HG03045 (cell line): ENCODE measurements around the gene CYP27B1.

Source experiments
- ATAC-seq: cut with Tn5 transposase; IDR thresholded peaks from one replicate; pipeline ENCODE4 v1.9.1; 2021; ENCODE audit warnings: mild to moderate bottlenecking, moderate library complexity; ENCODE audit not compliant: unreplicated experiment

The CYP27B1 gene

GRCh38 chr12:57751788-57752667, 14.8 kb downstream of the CYP27B1 start, which contains the start of gene CDK4:
CDK4 (minus strand) TSS chr12:57752310; CDS start chr12:57751717, 593 bp downstream.
- ATAC-seq: peak; percentile 70

- no peak for ATAC-seq
Observed at GRCh38 chr12:57751432-57751787, 15.5 kb downstream of the CYP27B1 start.

GRCh38 chr12:57750561-57751431, 16.1 kb downstream of the CYP27B1 start:
- no peak for ATAC-seq

DNA sequence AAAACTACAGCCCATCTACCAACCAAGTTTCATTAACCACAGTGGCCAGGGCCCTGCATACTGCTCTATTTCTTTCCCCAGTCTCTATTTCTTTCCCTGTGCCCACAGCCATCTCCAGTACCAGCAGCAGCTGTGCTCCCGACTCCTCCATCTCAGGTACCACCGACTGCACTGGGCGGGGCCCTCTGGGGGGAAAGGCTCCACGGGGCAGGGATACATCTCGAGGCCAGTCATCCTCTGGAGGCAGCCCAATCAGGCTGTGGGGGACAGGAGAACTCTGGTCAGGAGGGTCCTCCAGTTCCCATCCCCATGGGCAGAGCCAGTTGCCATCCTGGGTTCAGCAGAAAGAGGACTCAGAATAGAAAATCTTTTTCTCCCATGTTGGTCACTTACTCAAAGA, 17.8 kb downstream of the CYP27B1 start:
- no peak for ATAC-seq

GRCh38 chr12:57746025-57746424, 20.9 kb downstream of the CYP27B1 start:
- no peak for ATAC-seq

DNA sequence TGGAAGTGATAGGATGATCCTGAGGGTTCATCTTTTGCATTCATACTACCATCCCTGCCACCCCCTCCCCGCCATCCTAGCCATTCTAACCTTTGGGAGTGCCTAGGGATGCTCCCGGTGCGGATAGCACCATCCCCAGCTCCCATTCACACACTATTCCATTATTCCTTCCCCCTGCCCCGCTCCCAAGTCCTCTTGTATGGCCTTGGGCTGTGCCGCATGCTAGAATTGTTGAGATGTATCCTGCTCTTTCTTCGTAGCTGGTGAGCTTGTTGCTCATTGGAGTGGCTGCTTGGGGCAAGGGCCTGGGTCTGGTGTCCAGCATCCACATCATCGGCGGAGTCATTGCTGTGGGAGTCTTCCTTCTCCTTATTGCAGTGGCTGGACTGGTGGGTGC, 21.4 kb downstream of the CYP27B1 start:
- ATAC-seq: no peak

DNA sequence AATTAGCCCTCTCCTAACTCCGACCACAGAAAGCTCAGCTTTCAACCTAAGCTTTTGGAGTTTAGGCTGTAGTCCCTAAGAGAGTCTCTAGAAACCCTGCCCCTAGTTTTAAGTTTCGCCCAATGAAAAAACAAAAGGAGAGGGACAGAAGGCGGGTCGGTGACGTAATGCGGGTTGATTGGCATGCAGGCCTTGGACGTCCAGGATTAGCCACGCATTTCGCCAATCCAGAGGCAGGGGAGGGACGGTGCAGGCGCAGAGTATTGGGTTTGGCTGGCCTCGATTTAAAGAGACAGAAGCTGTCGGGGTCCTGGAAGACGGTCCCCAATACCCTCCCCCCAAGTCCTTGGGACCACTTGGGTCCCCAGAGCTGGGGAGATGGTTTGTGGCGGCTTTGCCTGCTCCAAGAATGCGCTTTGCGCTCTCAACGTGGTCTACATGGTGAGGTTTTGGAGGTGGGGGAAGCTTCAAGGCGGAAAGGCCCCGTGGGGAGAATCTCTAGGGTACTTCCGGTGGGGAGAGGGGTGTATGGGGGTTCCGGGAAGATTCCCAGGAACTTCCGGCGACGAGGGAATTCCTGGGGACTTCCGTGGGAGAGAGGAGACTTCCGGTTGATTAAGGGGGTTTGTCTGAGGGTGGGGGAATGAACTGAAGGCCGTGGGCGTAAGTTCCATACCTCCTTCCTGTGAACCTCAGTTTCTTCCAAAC, 21.9 kb downstream of the CYP27B1 start, which contains the start of gene TSPAN31:
TSPAN31 (plus strand) TSS at position 263 of the 708 bp plus-strand sequence; CDS start at position 379, 116 bp downstream.
- peak; percentile 88 for ATAC-seq

- peak; percentile 27 for ATAC-seq
Observed at GRCh38 chr12:57744194-57744776, 22.6 kb downstream of the CYP27B1 start.

GRCh38 chr12:57743769-57744168, 23.1 kb downstream of the CYP27B1 start:
- no peak for ATAC-seq

DNA sequence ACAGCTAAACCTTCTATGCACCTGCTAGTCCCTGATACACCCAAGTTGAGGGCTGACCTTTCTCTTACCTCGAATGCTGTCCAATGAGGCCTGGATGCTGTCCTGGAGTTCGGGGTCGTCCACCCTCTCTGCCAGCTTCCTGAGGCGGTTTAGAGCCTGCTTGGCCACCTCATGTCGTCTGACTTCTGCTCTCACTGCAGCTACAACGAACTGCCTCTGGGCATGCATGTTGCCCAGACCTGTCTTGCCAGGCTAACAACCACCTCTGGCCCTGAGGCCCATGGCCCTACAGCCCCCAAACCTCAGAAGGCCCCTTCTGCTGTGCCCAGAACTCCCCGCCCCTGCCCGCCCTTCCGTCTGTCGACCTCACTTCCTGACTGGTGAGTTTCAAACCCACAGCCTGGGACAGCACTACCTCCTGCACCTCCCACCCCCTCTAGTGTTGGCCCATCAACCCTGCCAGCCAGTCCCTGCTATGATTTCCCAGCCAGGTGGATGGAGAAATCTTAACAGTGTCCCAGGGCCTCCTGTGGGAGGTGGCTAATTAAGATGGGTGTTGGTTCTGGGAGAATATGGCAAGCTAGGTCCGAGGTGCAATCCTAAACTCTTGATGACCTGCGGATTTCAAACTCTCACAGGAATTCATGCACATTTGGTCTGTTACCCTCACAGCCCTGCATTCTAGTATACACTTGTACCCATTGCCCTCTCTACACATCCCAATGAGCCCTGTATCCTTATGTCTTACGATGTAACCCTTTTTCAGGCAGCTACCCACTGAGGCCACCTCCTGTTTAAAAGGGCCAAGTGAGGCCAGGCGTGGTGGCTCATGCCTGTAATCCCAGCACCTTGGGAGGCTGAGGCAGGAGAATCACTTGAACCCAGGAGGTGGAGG, 24.8 kb downstream of the CYP27B1 start:
- ATAC-seq: peak; percentile 50

GRCh38 chr12:57741413-57741789, 25.5 kb downstream of the CYP27B1 start:
- ATAC-seq: no peak

GRCh38 chr12:57740656-57741412, 26.0 kb downstream of the CYP27B1 start:
- no peak for ATAC-seq

DNA sequence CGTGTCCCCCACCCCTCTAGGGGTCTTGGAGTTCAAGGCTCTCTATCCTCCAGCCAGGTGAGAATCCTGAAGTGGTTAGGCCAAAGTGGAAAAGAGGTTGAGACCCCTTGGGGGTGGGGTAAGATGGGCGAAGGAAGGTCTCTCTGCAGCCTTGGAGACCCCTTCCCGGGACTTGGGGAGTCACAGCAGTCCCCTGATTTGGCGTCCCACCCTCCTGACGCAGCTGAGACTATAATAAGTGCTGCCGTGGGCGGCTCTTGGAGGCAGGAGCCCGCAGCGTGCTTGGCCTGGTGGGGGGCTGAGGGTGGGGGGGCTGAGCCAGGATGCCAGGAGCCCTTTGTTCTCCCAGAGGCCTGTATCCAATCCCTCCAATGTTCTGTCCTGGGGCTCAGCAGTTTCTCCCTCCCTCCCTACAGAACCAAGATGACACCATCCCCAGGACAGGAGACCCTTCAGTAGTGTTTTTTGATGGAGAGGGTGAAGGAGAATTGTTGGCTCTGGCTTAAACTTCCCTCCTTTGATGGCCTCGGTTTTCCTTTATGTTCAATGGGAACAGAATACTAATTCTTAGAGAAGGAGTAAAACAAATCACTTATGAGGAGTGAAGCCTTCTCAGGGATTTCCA, 26.9 kb downstream of the CYP27B1 start:
- ATAC-seq: no peak

DNA sequence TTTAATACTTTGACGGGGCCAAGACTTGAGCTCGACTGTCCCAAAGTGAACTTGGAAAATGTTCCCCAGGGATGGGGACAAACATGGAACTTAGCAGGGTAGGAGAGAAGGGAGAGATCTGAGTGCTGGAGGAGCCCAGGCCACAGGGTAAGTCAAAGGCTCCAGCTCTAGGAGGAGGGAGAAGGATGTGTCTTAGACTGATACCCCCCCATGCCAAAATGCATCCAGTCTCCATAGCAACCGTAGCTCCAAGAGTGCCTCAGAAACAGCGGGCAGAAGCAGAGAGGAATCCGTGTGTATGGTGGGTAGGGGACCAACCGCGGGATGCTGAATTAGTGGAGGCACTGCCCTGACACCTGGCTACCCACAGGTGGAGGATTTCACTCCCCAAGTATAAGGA, 27.5 kb downstream of the CYP27B1 start:
- no peak for ATAC-seq

DNA sequence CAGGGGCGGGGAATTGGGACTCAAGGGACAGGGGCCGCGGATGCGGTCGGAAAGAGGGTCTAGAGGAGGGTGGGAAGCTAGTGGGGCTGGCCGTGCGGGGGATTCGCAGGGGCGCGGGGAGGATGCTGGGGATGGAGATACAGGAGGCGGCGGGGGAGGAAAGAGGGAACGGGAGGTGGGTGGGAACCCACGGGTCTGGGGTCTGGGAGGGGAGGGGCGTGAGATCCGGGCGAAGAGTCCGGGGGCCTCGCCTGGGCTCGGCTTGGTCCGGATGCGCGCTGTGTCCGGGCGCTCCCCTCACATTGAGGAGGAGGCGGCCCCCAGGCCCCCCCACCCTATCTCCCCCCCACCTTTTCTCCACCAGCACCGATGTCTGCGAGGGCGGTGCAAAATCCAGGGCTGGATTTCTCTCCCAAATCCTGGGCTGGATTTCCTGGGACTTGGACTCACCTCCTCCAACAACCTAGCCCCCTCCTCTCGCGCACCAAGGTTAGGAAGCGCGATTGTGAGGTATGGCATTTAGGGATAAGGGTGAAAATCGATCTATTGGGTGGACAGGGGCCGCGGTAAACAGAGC, 28.1 kb downstream of the CYP27B1 start, which contains the start of gene AGAP2:
AGAP2 (minus strand) TSS at position 82 of the 577 bp plus-strand sequence. CDS start 496 bp downstream, outside the sequence.
- no peak for ATAC-seq

GRCh38 chr12:57737467-57738460, 29.1 kb downstream of the CYP27B1 start:
- no peak for ATAC-seq
